ENCODE results near the gene ATG7.
"Not testable (repeated sequence)": the region's sequence is repeated elsewhere in the genome, so short reads cannot be mapped to it uniquely, and the experiment has no call there.

ATG7 gene

DNA sequence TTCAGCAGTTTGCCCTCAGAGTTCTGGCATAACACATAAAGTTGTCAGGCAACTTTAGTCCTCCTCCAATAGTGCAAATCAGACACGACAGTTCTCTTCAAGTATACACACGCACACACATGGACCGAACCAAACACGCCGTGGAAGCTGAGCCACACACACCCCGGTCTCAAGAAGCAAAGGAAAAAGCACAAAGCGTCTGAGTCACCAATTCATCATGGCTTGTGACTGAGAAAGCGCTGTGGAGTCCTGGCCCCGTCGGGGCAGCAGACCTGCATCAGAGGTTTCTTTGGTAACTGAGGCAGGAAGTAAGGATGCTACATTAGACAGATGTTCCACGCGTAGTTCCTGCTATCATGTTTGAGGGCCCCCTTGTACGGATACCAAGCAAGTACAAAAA is 285.8 kb downstream of the ATG7 start:
- DNase-seq: no peak

DNA sequence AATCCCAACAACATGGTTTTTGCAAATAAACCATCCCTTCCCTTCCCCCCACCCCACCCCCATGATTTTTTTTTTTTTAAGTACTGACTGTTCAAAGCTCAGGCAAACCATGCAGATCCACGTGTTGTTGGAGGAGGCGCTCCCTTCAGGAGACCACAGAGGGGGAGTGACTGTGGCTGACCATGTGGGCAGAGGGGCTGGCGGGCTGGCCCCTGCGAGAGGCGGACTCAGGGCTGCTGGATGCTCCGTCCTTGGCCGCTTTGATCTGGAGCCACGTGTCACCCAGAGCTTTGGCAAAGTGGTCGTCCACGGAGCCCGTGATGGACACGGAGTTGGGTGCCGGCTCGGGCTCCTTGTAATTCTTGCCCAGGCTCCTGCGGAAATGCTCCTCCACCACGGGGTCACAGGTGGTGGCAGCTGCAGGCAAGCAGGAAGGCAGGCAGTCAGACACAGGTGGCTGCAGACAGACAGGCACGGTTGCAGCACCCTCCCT is 286.3 kb downstream of the ATG7 start:
- DNase-seq: no peak

DNA sequence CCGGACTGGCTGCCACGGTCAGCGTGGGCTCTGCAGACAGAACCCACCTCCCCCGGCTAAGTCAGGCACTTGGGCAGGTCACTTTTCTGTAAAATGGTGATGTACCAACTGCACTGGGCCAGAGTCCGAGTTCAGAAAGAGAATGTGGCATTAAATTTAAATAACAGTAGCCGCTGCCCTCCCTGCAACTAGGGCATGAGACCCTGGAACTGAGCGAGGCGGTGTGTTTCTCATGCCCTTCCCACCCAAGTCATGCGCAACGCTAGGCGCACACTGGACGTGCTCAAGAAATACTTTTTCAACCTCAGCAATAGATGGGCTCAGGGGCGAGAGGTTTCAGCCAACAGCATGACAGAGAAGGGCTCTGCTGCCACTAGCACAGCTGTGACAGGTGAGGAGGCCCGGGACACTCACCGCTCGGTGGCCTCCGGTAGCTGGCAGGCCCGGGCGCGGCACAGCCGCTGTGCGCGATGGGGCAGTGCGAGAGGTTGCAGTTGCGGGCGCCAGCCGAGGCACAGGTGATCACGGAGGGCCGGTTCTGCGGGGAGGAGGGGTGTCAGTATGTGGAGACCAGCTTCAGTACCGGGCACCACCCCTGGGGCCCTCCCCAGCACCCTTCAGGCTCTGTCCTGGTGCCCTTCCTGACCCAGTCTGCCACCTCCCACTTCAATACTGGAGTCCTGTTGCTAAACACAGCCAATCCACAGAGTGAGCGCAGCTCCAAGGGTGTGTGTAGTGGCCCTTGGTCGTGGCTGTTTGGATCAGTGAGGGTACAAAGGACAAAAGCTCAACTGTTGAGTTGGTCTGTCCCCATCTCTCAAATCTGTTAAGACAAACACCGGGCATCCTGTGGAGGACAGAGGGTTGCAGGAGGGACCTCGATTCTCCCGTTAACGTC is 287.0 kb downstream of the ATG7 start:
- DNase-seq: no peak

DNA sequence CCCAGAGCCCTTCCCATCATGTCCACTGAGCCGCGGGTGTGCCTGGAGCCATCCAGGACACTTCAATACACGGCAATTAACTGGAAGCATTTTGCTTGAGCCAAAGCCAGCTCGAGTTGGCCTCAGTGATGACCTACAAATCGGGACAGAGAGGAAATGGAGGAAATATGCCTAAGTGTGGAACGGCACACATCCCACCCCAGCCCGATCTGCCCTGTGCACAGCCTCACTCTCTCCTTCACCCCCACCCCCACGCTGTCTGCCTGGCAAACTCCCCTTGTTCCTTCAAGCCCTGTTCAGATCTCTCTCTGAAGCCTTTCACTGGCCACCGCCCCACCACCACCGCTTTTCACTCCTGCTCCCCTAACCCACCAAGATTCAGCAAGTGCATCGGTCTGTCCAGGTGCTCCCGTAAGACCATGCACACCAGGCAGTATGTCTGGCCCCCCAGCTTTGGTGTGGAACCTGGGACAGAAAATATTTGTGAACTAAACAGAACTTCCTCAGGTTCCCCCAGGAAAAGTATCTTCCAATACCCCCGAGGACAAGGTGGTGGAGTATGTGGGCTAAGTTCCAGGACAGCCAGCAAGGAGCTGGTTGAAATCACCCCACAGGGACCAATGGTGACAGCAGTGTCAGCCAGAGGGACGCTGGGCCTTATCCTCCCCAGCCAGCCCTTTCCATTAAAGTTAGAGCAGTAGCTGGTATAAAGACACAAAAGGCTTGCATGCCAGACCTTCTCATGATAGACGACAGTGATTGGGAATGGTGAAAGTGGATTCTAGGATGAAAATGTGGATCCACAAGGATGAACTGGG is 287.8 kb downstream of the ATG7 start:
- no peak for DNase-seq

DNA sequence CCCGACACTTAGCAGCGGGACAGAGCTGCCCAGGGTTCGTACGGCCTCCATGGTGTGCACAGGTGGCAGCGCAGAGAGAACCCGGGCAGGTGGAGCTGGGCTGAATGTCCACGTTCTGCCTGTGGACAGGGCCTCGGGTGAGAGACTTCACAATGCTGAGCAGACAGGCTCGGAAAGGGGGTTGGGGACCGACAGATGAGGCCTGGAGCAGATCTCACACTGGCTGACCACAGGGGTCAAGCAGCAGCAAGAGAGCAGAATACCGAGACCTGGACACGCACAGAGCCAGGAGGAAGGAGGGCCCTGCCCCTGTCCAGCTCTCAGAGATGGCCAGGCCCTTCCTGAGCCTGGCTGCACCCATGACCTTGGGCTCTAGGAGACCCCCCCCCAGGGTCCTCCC is 288.5 kb downstream of the ATG7 start:
- no peak for DNase-seq

DNA sequence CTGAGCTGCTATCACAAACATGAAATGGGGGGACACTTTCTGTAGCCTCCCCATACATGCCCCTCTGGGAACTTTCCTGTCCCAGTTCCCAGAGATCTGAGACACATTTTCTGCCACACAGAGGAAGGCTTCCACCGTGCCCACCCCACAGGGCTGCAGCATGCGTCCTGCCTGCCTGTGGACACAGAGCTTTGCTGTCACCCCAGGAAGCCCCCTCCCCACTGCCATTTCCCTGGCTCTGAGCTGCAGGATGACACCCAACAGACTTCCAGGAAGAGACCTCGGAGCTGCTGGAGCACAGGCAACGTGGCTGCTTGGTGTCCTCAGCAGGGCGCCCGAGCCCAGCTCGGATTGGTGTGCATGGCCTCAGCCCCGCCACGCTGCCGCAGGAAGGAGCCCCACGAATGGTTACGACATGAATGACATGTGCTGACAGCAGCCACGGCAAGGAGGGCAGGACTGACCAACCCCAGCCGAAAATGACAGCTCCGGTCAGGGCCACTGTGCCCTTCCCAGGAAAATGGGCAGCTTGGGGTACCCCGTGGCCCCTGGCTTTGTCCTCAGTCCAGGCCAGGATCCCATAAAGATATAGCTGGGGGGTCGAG is 290.2 kb downstream of the ATG7 start:
- DNase-seq: no peak

DNA sequence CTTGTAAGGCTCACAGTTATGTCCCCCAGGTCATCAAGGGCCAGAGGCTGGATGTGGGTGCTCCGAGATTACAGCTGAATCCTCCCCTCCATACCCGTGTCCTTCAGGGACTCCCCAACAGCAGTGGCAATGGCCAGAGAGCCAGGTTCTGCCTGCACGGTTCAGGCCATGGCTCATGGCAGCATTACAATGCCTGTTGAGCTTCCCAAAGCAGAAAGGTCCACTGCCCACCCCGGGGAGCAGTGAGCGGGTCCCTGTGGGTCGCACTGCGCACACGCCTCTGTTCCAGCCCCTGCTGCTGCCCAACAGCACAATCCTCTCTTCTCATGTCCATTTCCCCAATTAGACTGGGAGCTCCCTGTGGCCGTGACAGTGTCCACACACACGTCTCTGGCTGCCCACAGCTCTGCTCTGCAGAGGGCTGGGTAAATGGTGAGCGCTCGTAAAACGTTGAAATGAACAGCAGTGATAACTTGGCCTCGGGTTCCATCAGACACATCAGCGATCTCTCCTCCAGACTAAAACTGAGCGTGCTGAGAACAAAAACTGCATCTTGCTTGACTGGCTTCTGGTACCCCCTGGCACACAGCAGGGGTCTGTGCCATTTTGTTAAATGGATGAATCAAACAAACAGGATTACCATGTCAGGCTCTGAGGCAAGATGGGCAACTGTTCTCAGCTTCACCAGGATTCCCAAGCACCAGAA is 291.1 kb downstream of the ATG7 start:
- DNase-seq: no peak

DNA sequence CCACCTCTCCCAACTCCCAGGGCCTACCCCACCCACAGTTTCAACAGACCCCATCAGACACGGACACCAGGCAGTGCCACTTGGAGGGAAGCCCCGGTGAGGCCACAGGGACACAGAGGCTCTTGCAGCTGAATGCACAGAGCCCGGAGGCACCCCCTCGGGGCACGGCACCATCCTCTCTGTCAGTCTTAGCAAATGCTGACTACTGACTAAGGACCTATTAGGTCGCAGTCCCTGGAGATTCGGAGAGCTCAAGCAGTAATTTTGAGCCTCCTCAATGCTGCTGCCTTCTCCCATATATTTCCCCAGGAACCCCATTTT is 291.6 kb downstream of the ATG7 start:
- no peak for DNase-seq

DNA sequence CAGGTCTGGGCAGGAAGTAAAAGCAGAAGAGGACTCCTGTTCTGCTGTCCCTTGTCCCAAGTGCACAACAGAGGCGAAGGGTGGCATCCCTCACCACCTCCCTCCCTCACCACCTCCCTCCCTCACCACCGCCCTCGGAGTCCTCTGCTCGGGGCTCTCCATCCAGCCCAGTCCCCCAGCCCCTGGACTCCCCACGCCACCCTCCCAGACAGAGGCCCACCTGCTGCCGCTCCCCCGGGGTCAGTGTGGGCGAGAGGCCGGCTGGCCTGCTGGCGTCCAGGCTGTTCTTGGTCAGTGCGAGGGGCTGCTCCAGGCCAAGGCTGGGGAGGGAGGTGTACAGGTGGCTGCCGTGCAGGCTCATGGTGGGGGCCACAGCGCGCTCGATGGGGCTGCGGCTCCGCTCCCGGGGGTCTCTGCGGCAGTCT is 292.4 kb downstream of the ATG7 start:
- DNase-seq: no peak

DNA sequence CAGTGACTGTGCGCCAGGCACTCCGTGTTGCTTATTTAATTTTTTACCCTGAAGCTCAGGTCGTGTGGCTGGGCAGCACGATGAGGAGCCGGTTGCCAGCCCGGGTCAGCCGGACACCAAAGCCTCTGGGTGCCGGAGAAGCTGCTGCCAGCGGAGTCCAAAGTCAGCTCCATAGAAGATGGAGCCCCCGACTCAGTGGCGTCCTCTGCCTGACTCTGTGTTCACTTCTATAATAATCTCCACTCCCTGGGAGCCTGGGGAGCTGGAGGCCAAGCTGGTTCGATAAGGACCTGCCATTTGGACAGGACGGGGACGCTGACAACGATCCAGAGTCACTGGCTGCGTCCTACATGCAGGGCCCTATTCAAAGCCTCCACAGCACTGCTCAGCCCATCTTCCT is 292.9 kb downstream of the ATG7 start:
- DNase-seq: no peak

DNA sequence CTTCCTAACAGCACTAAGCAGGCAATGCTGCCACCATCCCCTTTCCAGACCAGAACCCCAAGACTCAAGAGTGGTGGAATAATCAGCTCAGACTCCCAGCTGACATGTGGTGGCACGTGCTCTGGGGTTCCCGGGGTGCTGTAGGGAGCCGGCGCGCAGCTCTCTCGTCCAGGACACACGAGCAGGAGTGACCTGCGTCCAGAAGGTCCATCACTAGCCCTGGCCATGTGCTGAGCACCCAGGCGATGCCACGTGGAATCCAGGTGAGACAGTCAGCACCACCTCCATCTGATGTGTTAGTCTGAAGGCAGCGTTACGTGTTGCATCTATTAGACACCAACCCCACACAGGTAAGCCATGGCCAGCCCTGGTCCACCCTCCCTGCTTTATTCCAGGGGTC is 293.3 kb downstream of the ATG7 start:
- DNase-seq: no peak

DNA sequence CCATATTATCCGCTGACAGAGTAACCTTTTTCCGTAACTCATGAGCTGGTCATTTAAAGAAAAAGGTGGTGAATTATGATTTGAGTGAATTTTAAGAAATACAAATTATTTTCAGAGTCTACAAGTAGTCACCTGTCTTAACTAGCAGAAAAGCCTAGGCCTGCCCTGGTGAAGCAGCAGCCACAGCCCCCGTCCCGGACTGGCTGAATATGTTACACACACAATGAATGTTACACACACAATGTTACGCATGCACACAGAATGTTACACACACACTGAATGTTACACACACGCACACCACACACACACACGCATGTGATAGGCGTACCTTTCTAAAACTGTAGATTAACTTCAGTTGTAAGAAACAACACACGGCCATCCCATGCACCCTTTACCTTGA is 293.7 kb downstream of the ATG7 start:
- no peak for DNase-seq

DNA sequence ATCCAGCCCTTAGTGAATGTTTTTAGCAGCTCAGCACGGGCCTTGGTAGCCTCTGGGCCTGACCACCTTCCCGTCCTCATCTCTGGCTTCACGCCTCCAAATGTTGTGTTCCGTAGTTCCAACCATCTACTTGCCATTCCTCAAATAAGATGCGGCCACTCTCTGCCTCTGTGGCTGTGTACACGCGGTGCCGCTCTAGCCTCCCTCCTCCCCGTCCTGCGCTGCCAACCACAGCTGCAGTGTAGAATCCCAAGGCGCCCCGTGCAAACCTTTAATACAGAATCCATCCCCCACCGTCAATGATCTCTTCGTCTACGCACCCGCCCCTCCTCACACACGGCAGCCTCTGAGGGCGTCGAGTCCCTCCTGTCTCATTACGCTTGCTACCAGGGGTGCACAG is 294.3 kb downstream of the ATG7 start:
- no peak for DNase-seq

DNA sequence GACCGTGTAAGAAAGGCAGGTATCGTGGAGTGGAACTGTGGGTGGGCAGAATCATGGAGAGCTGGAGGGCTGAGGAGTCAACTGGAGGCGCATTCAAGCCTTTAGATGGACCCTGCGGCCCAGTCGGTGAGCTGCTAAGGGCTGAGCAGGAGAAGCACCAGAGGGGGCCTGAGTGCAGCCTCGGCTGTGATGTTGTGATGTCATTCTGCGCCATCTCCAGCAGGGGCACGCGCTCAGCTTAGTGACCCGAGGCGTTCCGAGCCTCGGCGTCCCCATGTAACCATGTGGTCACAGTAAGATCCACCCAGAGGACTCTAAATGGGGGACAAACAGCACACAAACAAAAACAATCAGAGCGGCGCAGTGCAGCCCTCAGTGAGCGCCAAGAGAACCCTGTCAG is 294.7 kb downstream of the ATG7 start:
- DNase-seq: no peak

DNA sequence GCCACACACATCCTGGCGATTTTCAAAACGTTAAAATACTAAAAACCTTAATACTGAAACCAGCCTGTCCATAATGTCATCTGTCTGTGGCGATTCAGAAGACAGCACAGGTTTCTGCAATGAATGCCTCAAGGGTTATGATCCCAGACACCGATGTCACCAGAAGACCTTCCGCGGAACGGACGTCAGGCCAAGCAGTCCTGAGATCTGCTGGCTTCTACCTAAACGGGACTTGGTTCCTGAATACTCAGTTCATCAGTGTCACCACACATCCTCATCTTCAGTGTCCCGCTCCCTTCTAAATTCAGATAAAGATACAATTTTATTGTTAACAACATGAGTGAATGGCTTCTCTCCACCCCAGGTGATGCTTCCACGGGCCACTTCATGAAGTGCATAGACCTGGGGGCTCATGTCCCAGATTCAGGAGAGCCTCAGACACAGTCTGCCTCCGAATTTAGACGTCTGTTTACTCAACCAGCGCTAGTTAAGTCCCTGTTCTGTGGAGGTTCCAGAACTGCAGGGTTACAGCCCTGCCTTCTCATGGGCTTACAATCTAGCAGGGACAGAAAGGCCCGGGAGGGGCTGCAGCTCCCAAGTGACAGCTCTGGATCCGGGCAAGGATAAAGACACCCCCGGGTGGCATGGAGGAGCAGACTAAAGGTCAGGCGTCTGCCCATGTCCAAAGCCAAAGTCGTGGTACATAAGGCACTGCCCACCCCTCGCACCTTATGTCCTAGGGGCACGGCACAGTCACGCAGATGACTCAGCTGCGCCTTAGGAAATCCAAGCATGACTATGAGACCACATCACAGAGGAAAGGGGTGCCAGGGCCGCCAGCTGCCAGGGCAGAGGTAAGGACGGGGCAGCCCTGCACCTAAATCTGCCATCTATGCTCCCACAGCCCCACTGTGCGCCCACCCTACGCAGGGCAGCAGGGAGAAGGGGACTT is 295.6 kb downstream of the ATG7 start:
- no peak for DNase-seq

DNA sequence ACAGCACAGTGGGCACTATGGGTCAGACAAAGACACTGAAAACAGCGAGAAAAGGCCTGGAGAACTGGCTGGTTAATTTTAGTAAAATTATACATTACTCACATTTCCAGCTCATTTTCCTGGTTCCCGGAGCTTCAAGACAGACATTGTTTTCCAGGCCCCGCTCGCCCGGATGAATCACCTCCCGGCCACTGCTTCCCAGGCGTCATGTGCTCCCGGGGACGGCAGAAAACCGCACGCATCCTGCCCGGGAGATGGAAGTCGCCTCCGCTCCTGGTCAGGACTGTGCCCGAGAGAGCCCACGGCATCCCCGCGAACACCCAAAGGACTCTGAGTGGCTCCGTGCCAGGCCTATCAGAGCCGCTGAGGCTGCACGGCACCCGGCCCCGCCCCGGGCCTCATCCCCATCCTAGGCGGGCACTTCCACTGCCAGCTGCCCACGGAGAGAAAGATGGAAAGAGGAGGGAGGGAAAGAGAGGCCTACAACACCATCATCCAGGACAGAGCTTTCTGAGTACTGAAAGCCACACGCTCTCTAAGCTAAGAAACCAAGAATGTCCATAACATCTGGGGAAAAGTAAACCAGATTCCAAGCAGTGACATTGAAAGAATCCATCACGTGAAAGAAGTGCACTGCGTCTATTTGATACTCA is 296.4 kb downstream of the ATG7 start:
- no peak for DNase-seq

DNA sequence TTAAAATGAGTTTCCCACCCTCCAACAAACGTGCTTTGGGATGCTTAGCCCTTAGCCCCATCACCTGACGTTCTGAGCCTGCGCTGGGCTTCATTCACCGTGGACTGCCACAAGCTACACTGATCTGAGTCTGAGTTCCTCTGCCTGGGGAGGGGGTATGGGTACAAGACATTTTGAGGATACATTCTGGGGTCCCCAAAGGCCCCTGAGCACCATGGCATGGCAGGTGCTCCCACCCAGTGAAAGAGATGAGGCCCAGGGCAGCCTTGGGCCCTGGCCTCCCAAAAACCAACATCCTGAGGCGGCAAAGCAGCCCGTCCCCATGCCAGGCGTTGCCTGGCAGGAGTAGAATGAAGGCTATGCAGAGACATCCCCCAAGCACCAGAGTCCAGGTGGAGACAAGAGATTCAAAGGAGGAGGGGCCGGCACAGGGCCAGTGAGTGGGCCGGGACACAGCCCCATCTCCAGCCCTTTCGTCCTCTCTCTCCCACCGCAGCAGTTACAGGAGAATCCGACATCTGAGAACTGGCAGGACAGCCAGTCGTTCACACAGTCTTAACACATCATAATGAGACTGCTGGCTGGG is 297.1 kb downstream of the ATG7 start:
- DNase-seq: no peak

DNA sequence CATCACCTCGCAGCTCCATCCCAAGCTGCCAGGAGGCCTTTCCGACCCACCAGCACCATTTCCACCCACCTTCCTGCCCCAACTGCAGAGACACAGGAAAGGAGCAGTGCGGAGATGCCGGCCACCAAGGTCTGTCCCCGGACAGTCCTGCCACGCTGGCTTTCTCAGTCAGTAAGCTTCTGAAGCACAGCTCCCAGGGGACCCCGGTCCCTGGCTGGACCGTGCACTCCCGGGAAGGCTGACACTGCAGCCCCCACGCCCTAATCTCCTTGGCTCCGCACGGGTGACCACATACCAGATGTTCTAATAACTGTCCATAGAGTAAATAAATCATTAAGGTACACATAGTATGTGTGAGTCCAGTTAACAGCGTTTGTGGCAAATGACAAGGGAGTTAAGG is 298.1 kb downstream of the ATG7 start:
- DNase-seq: no peak

DNA sequence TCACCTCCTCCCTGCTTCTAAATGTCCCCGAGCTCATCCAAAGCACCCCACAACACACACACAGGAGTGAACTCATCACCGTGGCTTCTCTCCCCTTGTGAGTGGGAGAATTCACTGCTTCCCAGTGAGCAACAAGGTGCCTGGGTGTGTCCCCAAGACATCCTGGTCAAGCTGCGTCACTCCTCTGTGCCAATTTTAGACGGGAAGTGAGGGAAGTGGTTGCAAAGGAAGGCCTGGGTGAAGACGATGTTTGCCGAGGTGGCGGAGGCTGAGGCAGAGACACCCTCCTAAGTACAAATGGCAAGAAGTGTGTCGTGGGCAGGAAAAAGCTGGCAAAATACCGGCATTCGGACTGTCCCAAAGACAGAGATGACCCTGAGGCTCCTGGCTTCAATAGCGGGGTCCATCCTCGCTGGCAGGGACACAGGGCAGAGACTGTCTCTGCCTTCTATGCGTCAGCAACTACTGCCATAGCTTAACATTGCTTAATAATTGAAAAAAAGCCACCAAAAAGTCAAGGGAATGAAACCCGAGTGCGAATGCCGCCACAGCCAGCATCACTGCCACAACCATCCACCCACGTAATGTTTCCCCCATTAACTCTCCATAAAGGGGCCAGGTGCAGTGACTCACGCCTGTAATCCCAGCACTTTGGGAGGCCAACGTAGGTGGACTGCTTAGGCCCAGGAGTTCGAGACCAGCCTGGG is 298.7 kb downstream of the ATG7 start:
- DNase-seq: no peak

DNA sequence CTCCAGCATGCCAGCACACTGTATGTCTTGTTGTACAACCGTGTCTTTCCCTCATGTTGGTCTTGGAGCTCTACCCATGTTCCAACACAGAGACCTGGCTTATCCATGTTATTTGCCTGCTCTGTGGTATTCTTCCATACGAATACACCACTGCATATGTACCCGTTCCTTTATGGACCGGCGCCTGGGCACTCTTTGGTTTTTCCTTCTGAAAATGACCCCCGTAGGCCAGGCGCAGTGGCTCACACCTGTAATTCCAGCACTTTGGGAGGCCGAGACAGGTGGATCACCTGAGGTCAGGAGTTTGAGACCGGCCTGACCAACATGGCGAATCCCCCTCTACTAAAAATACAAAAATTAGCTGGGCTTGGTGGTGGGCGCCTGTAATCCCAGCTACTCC is 300.5 kb downstream of the ATG7 start:
- DNase-seq: not testable (repeated sequence)

All from CD4-positive, alpha-beta T cell treated with Interleukin-17A for 4 hours (primary cell).